ENCODE measurements around the gene ITPA. TPM values are rescaled to one million over a fixed set of nuclear protein-coding genes. Genes with fewer than 3 reads are reported as not detected.
"Not testable (repeated sequence)": the region's sequence is repeated elsewhere in the genome, so short reads cannot be mapped to it uniquely, and the experiment has no call there.

Gene ITPA
- total and polyA plus RNA-seq, 2 of the 13 experiments (the other 11 are each of a cell fraction or from before 2014, with no cell fraction given): 60.1 to 103 TPM

DNA sequence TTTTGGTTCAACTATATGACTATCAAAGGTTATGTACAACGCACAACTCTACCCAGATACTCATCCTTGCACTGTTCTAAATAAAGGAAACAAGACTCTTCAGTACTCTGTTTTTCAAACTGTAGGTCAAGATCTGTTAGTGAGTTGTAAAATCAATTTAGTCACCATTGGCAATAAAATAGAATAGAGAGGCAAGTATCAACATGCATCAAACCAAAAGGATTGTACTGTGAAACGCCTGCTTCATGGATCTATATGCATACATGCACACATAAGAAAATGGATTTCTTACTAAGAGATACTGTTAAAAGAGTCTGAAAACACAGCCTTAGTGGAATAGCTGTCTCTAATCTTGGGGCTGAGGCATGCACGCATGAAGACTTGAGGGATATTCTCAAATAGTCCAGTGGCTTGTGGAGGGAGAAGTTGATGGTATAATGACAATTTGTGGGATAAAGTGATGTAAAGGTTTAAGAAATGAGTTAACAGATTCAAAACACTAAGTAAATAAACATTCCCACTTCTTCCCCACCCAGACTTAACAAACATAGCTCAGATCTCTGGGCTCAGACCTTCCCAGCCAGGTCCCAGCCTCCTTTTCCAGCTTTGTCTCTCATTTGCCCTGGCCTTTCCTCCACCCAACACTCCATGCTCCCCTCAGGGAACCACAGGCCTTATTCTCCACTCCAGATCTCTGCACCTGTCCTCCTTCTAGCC is 25.2 kb upstream of the ITPA start:
- TF ChIP-seq POLR2AphosphoS5 (IDR thresholded peaks at IDR 0.05; ENCODE audit: low read depth, low read length) (peak; percentile 45; the same call in 1 of the 2 replicates), SMAD1 (CRISPR knock-in tag; IDR thresholded peaks at IDR 0.05; ENCODE audit: borderline replicate concordance, low read depth) (no peak), POLR2G (IDR thresholded peaks at IDR 0.05; ENCODE audit: low read depth, low read length) (peak; percentile 59), POLR2A (IDR thresholded peaks at IDR 0.05; ENCODE audit: insufficient read depth in 1 of 2, low read depth in 2 of 2, low read length in 2 of 2) (peak in 1 of 2 experiments; percentile 18; a peak in 1 of 4 replicates)
- TF ChIP-seq, protein P1, sequence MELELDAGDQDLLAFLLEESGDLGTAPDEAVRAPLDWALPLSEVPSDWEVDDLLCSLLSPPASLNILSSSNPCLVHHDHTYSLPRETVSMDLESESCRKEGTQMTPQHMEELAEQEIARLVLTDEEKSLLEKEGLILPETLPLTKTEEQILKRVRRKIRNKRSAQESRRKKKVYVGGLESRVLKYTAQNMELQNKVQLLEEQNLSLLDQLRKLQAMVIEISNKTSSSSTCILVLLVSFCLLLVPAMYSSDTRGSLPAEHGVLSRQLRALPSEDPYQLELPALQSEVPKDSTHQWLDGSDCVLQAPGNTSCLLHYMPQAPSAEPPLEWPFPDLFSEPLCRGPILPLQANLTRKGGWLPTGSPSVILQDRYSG (CRISPR knock-in tag; IDR thresholded peaks at IDR 0.05): no peak
- peaks cover under 1 to 3% of the 10 kb centered on the region in 2 experiments; a peak in 3 of 5 replicates for H3K36me3 ChIP-seq (replicated peaks in 1 of 2; ENCODE audit: control insufficient read depth in 1 of 2, insufficient read depth in 2 of 2, low read length in 2 of 2)
- H2AFZ ChIP-seq (ENCODE audit: low read length): no peak overlapping the region
- in situ Hi-C loops (cut with HindIII; ENCODE audit: extremely low pct_ligation_motif_present, low pct_unique_long_range_greater_than_20kb) (no loop called here), intact Hi-C loops (cut with micrococcal nuclease; ENCODE audit: unreplicated experiment) (no loop called here)
- H4K20me1 ChIP-seq (ENCODE audit: insufficient read depth, low read length): no peaks in the 10 kb centered on the region
- POLR2A ChIA-PET: interaction anchor here (0.8 to 2.1 kb wide), 6 partner anchors 9 to 61 kb away, joined by 3 to 9 read pairs (median 6); partner anchors contain the start of genes ITPA and LZTS3
- CTCF ChIA-PET (ENCODE audit: low intra/inter-chr PET ratio, low total read pairs): no interaction called here
- no peaks in the 10 kb centered on the region for H3K79me2 ChIP-seq (ENCODE audit: insufficient read depth, low read length)
- H3K4me3 ChIP-seq (replicated peaks in 1 of 3; ENCODE audit: insufficient read depth in 1 of 3, low read depth in 2 of 3, low read length in 3 of 3): no peak overlapping the region
- H3K4me1 ChIP-seq (ENCODE audit: insufficient read depth, low read length): no peaks in the 10 kb centered on the region
- 97% methylated on average over 3 of the region's 3 CpGs for WGBS (ENCODE audit: low lambda C conversion rate)
- peak; percentile 27 for ATAC-seq
- BruUV-seq (replicated peaks): TSS peak; percentile 2
- no peaks in the 10 kb centered on the region for H3K27me3 ChIP-seq (ENCODE audit: control insufficient read depth in 1 of 2, insufficient read depth in 2 of 2, low read length in 2 of 2)
- H3K9me3 ChIP-seq (ENCODE audit: low read length): no peaks in the 10 kb centered on the region
- H3K9ac ChIP-seq (ENCODE audit: insufficient read depth, low read depth, low read length): no peak overlapping the region
- no peak overlapping the region for H3K27ac ChIP-seq (ENCODE audit: extremely low read length, insufficient read depth, low read length)
- DNase-seq (ENCODE audit: low spot score): no peak
- FAIRE-seq: no peak
- no peak overlapping the region for H3K4me2 ChIP-seq (ENCODE audit: low read depth, low read length)

DNA sequence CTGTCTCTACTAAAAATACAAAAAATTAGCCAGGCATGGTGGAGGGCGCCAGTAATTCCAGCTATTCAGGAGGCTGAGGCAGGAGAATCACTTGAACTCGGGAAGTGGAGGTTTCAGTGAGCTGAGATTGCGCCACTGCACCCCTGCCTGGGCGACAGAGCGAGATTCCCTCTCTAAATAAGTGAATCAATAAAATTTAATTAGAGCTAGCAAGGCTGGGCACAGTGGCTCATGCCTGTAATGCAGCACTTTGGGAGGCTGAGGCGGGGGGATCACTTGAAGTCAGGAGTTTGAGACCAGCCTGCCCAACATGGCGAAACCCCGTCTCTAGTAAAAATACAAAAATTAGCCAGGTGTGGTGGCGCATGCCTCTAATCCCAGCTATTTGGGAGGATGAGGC is 21.4 kb upstream of the ITPA start:
- H3K9ac ChIP-seq (ENCODE audit: insufficient read depth, low read depth, low read length); H3K79me2 ChIP-seq (ENCODE audit: insufficient read depth, low read length); CTCF ChIA-PET (ENCODE audit: low intra/inter-chr PET ratio, low total read pairs); intact Hi-C loops (cut with micrococcal nuclease; ENCODE audit: unreplicated experiment); H4K20me1 ChIP-seq (ENCODE audit: insufficient read depth, low read length); BruUV-seq (replicated peaks); H3K27me3 ChIP-seq (ENCODE audit: control insufficient read depth in 1 of 2, insufficient read depth in 2 of 2, low read length in 2 of 2); H3K27ac ChIP-seq (ENCODE audit: extremely low read length, insufficient read depth, low read length); H3K4me1 ChIP-seq (ENCODE audit: insufficient read depth, low read length); in situ Hi-C loops (cut with HindIII; ENCODE audit: extremely low pct_ligation_motif_present, low pct_unique_long_range_greater_than_20kb); H3K9me3 ChIP-seq (ENCODE audit: low read length); FAIRE-seq; H3K4me2 ChIP-seq (ENCODE audit: low read depth, low read length); H3K4me3 ChIP-seq (replicated peaks in 1 of 3; ENCODE audit: insufficient read depth in 1 of 3, low read depth in 2 of 3, low read length in 3 of 3); H2AFZ ChIP-seq (ENCODE audit: low read length); DNase-seq (ENCODE audit: low spot score); ATAC-seq: not testable (repeated sequence)
- POLR2A ChIA-PET: interaction anchor here (2.3 kb wide), 1 partner anchor 15 kb away, joined by 7 read pairs; no protein-coding TSS in a partner anchor
- TF ChIP-seq AKAP8 (CRISPR knock-in tag; IDR thresholded peaks at IDR 0.05) (0 out of 2 replicates have a peak, but pooled peaks have one; percentile 54), ZNF563 (CRISPR knock-in tag; IDR thresholded peaks at IDR 0.05) (0 out of 2 replicates have a peak, but pooled peaks have one; percentile 41), HES4 (CRISPR knock-in tag; IDR thresholded peaks at IDR 0.05; ENCODE audit: borderline replicate concordance) (0 out of 2 replicates have a peak, but pooled peaks have one; percentile 32)
- H3K36me3 ChIP-seq (replicated peaks in 1 of 2; ENCODE audit: control insufficient read depth in 1 of 2, insufficient read depth in 2 of 2, low read length in 2 of 2): peaks cover 25 to 40% of the 10 kb centered on the region in 2 experiments
- WGBS (ENCODE audit: low lambda C conversion rate): 98% methylated on average over 9 of the region's 9 CpGs

All from HepG2 (cell line).